HEK293 (cell line): Measurements from ENCODE around the gene TRIM5.

ENCODE experiments used
- CTCF ChIA-PET: fragments of 350-600 bp; formaldehyde crosslinking; extraction: SDS; loops from one replicate; lab custom pipeline; 2021; ENCODE audit warnings: antibody characterized with exemption; lab: Yijun Ruan, JAX
- POLR2A ChIA-PET: fragments of 300-600 bp; formaldehyde crosslinking; extraction: SDS; loops from one replicate; lab custom pipeline; 2020; ENCODE audit warnings: antibody characterized with exemption, inconsistent platforms; lab: Yijun Ruan, JAX
- H3K27ac ChIP-seq: fragments of 200-500 bp; sonication (Bioruptor generic); 2 replicates; pipeline ENCODE4 v1.5.1; 2014; ENCODE audit warnings: low read depth, low read length, control low read depth, inconsistent platforms; ENCODE audit errors: extremely low read depth
- H3K36me3 ChIP-seq, 2 experiments: fragments of 200-500 bp in 1 of 2; sonication (Bioruptor generic) in 1 of 2; 1 replicate in 1 of 2; 2 replicates in 1 of 2; pipeline ENCODE4 v1.5.1; 2014 to 2017; ENCODE audit warnings: inconsistent platforms in 2 of 2, low read length in 2 of 2; ENCODE audit not compliant: control insufficient read depth in 2 of 2, insufficient read depth in 1 of 2
- H3K4me1 ChIP-seq: fragments of 200-500 bp; sonication (Bioruptor generic); 2 replicates; pipeline ENCODE4 v1.5.1; 2014; ENCODE audit warnings: mild to moderate bottlenecking, low read length, inconsistent platforms; ENCODE audit not compliant: control insufficient read depth, insufficient read depth
- H3K4me3 ChIP-seq: 2 replicates; pipeline ENCODE4 v1.5.1; 2011; ENCODE audit warnings: low read depth, mild to moderate bottlenecking, control low read depth, low read length, moderate library complexity
- H3K9me3 ChIP-seq: fragments of 200-500 bp; sonication (Bioruptor generic); 2 replicates; pipeline ENCODE4 v1.5.1; 2014; ENCODE audit warnings: low read depth, low read length, inconsistent platforms; ENCODE audit not compliant: control insufficient read depth, insufficient read depth
- HOXD13 ChIP-seq: sonication (generic); formaldehyde crosslinking; IDR thresholded peaks from 2 replicates; pipeline ENCODE4 v1.8.0; 2022; ENCODE audit warnings: missing genetic modification reagents, borderline replicate concordance
- PRDM1 ChIP-seq: fragments of 450-650 bp; formaldehyde crosslinking; IDR thresholded peaks from 2 replicates; pipeline ENCODE4; 2016; ENCODE audit warnings: missing biosample characterization, missing genetic modification characterization
- ZBTB17 ChIP-seq: fragments of 450-650 bp; formaldehyde crosslinking; IDR thresholded peaks from 2 replicates; pipeline ENCODE4 v1.5.1; 2016; ENCODE audit warnings: missing biosample characterization, missing genetic modification characterization
- ZFP41 ChIP-seq: fragments of 450-650 bp; formaldehyde crosslinking; IDR thresholded peaks from 2 replicates; pipeline ENCODE4 v1.5.1; 2016; ENCODE audit warnings: missing biosample characterization, missing genetic modification characterization, borderline replicate concordance
- ZIC2 ChIP-seq: fragments of 450-650 bp; formaldehyde crosslinking; IDR thresholded peaks from 2 replicates; pipeline ENCODE4 v1.5.1; 2016; ENCODE audit warnings: missing biosample characterization, missing genetic modification characterization
- ZNF114 ChIP-seq: fragments of 450-650 bp; formaldehyde crosslinking; IDR thresholded peaks from 2 replicates; pipeline ENCODE4 v1.5.0; 2017; ENCODE audit warnings: missing biosample characterization, missing genetic modification characterization
- ZNF24 ChIP-seq: fragments of 450-650 bp; formaldehyde crosslinking; IDR thresholded peaks from 2 replicates; pipeline ENCODE4 v1.5.1; 2016; ENCODE audit warnings: missing biosample characterization, missing genetic modification characterization
- ZNF621 ChIP-seq: fragments of 450-650 bp; formaldehyde crosslinking; IDR thresholded peaks from 2 replicates; pipeline ENCODE4 v1.5.1; 2017; ENCODE audit warnings: missing biosample characterization, missing genetic modification characterization
- TF ChIP-seq, protein P1 (sequence below): fragments of 450-650 bp; formaldehyde crosslinking; IDR thresholded peaks from 2 replicates; pipeline ENCODE4 v1.5.1; 2016; ENCODE audit warnings: missing biosample characterization, missing genetic modification characterization
- TF ChIP-seq, protein P2 (sequence below): fragments of 450-650 bp; formaldehyde crosslinking; IDR thresholded peaks from 2 replicates; pipeline ENCODE4 v1.5.1; 2016; ENCODE audit warnings: missing biosample characterization, missing genetic modification characterization
- TF ChIP-seq, protein P3 (sequence below): IDR thresholded peaks from 2 replicates; pipeline ENCODE4 v1.6.1; 2011; ENCODE audit warnings: mild to moderate bottlenecking, low read depth, low read length, borderline replicate concordance
- TF ChIP-seq, protein P4 (sequence below): fragments of 450-650 bp; formaldehyde crosslinking; IDR thresholded peaks from 2 replicates; pipeline ENCODE4 v1.5.1; 2016; ENCODE audit warnings: missing biosample characterization, missing genetic modification characterization

TRIM5 gene

DNA sequence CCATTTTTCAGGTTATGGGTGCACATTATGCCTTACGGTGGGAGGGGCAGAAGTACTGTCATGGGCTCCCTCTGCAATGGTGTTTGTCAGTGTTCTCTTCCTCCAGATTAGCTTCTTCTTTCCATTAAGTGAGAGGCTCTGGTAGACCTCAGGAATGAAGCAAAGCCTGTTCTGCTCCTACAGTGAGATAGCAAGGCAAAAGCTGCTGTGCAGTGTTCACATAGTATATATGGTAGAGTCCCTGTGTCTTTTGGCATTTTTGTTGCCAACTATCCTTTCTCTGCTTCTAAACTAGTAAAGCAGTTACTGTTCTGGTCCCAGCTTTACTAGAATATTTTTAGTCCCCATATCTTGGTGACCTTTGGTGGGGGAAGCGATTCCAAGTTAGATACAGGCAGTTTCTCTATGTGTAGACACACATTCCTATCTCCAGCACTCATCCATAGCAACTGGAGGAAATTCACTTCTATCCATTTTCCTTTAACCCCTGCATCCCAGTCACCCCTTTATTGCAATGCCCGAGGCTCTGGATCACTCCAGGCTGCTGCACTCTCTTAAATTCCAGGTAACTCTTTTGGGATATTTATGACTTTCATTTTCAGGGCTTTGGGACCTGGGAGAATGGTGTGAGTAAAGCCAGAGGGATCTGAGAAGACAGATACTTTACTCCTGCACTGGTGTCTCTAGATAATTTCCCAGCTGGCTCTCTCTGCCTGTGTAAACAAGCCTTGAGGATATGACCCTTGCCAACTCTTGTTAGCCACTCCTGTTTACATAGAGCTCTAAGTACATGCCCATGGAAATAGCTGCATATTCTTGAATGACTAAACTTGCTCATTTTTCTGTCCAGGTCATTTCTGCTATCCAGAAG, 64.0 kb downstream of the TRIM5 start (continued):
- TF ChIP-seq, protein P1, sequence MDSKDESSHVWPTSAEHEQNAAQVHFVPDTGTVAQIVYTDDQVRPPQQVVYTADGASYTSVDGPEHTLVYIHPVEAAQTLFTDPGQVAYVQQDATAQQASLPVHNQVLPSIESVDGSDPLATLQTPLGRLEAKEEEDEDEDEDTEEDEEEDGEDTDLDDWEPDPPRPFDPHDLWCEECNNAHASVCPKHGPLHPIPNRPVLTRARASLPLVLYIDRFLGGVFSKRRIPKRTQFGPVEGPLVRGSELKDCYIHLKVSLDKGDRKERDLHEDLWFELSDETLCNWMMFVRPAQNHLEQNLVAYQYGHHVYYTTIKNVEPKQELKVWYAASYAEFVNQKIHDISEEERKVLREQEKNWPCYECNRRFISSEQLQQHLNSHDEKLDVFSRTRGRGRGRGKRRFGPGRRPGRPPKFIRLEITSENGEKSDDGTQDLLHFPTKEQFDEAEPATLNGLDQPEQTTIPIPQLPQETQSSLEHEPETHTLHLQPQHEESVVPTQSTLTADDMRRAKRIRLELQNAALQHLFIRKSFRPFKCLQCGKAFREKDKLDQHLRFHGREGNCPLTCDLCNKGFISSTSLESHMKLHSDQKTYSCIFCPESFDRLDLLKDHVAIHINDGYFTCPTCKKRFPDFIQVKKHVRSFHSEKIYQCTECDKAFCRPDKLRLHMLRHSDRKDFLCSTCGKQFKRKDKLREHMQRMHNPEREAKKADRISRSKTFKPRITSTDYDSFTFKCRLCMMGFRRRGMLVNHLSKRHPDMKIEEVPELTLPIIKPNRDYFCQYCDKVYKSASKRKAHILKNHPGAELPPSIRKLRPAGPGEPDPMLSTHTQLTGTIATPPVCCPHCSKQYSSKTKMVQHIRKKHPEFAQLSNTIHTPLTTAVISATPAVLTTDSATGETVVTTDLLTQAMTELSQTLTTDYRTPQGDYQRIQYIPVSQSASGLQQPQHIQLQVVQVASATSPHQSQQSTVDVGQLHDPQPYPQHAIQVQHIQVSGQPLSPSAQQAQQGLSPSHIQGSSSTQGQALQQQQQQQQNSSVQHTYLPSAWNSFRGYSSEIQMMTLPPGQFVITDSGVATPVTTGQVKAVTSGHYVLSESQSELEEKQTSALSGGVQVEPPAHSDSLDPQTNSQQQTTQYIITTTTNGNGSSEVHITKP (tag by site-specific recombination), result no peak
- TF ChIP-seq ZIC2 (tag by site-specific recombination) (no peak), ZBTB17 (tag by site-specific recombination) (no peak), ZNF621 (tag by site-specific recombination) (no peak), ZNF24 (tag by site-specific recombination) (no peak), HOXD13 (CRISPR knock-in tag) (no peak), ZNF114 (tag by site-specific recombination) (no peak), ZFP41 (tag by site-specific recombination) (no peak)
- TF ChIP-seq, protein P2, sequence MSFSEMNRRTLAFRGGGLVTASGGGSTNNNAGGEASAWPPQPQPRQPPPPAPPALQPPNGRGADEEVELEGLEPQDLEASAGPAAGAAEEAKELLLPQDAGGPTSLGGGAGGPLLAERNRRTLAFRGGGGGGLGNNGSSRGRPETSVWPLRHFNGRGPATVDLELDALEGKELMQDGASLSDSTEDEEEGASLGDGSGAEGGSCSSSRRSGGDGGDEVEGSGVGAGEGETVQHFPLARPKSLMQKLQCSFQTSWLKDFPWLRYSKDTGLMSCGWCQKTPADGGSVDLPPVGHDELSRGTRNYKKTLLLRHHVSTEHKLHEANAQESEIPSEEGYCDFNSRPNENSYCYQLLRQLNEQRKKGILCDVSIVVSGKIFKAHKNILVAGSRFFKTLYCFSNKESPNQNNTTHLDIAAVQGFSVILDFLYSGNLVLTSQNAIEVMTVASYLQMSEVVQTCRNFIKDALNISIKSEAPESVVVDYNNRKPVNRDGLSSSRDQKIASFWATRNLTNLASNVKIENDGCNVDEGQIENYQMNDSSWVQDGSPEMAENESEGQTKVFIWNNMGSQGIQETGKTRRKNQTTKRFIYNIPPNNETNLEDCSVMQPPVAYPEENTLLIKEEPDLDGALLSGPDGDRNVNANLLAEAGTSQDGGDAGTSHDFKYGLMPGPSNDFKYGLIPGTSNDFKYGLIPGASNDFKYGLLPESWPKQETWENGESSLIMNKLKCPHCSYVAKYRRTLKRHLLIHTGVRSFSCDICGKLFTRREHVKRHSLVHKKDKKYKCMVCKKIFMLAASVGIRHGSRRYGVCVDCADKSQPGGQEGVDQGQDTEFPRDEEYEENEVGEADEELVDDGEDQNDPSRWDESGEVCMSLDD (tag by site-specific recombination), result no peak

DNA sequence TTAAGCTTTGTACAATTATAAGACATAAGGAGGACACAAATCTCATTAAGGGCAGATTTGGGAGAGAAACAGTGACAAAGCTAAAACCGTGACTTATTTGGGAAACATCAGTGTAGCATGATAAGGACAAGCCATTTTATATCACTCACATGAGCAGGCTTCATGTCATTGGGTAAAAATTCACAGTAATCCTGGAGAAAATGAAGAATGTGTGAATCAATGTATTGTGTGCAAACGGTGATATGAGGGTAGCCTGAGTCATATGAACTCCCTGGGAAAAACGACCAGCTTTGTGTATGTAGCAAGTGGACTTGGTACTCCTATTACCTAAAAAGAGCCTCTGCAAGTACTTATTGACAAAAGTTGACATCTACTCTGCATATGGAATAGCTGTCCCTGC, 66.1 kb downstream of the TRIM5 start:
- POLR2A ChIA-PET, result no interaction called here
- H3K27ac ChIP-seq, result no peak overlapping the region
- H3K9me3 ChIP-seq, result no peaks in the 10 kb centered on the region
- no peaks in the 10 kb centered on the region for H3K4me1 ChIP-seq
- no peak for TF ChIP-seq PRDM1 (tag by site-specific recombination)
- TF ChIP-seq, protein P3, sequence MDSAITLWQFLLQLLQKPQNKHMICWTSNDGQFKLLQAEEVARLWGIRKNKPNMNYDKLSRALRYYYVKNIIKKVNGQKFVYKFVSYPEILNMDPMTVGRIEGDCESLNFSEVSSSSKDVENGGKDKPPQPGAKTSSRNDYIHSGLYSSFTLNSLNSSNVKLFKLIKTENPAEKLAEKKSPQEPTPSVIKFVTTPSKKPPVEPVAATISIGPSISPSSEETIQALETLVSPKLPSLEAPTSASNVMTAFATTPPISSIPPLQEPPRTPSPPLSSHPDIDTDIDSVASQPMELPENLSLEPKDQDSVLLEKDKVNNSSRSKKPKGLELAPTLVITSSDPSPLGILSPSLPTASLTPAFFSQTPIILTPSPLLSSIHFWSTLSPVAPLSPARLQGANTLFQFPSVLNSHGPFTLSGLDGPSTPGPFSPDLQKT, result no peak
- TF ChIP-seq, protein P4, sequence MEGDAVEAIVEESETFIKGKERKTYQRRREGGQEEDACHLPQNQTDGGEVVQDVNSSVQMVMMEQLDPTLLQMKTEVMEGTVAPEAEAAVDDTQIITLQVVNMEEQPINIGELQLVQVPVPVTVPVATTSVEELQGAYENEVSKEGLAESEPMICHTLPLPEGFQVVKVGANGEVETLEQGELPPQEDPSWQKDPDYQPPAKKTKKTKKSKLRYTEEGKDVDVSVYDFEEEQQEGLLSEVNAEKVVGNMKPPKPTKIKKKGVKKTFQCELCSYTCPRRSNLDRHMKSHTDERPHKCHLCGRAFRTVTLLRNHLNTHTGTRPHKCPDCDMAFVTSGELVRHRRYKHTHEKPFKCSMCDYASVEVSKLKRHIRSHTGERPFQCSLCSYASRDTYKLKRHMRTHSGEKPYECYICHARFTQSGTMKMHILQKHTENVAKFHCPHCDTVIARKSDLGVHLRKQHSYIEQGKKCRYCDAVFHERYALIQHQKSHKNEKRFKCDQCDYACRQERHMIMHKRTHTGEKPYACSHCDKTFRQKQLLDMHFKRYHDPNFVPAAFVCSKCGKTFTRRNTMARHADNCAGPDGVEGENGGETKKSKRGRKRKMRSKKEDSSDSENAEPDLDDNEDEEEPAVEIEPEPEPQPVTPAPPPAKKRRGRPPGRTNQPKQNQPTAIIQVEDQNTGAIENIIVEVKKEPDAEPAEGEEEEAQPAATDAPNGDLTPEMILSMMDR (tag by site-specific recombination), result no peak
- TF ChIP-seq, all 188 proteins: peak for 0
- Histone ChIP-seq H3K4me3 (no peak overlapping the region), H3K36me3 (no peaks in the 10 kb centered on the region)
- CTCF ChIA-PET, result no interaction called here
